ENCODE measurements around the gene RAI14.
"Not testable (repeated sequence)": the region's sequence is repeated elsewhere in the genome, so short reads cannot be mapped to it uniquely, and the experiment has no call there.

The RAI14 gene

DNA sequence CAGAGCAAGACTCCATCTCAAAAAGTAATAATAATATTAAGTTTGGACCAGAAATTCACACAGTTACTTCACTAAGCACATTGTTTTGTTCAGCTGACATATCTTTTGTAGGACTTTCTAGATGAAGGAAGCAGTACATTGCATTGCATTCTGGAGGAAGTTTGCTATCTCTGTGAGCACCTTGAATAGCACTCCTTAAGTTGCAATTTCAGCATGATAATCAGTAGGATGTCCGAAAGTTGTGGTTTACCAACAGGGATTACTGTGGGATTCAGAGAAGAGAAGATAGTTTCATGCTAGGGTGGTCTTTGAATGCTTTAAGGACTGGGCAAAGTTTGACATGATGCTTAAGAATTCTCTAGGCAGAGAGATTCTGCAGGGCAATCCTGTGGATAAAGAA is 164.5 kb downstream of the RAI14 start:
- in situ Hi-C loops (cut with HindIII; ENCODE audit: low pct_ligation_motif_present, low sequenced_read_pairs): no loop called here
- no peak for DNase-seq
- H3K4me3 ChIP-seq (ENCODE audit: low read depth, low read length): no peak overlapping the region
- H3K27ac ChIP-seq: no peak overlapping the region
- TF ChIP-seq, protein P1, sequence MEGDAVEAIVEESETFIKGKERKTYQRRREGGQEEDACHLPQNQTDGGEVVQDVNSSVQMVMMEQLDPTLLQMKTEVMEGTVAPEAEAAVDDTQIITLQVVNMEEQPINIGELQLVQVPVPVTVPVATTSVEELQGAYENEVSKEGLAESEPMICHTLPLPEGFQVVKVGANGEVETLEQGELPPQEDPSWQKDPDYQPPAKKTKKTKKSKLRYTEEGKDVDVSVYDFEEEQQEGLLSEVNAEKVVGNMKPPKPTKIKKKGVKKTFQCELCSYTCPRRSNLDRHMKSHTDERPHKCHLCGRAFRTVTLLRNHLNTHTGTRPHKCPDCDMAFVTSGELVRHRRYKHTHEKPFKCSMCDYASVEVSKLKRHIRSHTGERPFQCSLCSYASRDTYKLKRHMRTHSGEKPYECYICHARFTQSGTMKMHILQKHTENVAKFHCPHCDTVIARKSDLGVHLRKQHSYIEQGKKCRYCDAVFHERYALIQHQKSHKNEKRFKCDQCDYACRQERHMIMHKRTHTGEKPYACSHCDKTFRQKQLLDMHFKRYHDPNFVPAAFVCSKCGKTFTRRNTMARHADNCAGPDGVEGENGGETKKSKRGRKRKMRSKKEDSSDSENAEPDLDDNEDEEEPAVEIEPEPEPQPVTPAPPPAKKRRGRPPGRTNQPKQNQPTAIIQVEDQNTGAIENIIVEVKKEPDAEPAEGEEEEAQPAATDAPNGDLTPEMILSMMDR (IDR thresholded peaks at IDR 0.05; ENCODE audit: low read depth, low read length, missing control alignments): no peak
- H3K27me3 ChIP-seq (replicated peaks): no peaks in the 10 kb centered on the region
- peaks cover 68% of the 10 kb centered on the region for H3K36me3 ChIP-seq (replicated peaks)

DNA sequence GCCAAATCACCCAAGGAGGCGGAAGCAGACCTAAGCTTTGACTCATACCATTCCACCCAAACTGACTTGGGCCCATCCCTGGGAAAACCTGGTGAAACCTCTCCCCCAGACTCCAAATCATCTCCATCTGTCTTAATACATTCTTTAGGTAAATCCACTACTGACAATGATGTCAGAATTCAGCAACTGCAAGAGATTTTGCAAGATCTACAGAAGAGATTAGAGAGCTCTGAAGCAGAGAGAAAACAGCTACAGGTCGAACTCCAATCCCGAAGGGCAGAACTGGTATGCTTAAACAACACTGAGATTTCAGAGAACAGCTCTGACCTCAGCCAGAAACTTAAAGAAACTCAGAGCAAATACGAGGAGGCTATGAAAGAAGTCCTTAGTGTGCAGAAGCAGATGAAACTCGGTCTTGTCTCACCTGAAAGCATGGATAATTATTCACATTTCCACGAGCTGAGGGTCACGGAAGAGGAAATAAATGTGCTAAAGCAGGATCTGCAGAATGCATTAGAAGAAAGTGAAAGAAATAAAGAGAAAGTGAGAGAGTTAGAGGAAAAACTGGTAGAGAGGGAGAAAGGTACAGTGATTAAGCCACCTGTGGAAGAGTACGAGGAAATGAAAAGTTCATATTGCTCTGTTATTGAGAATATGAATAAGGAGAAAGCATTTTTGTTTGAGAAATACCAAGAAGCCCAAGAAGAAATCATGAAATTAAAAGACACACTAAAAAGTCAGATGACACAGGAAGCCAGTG is 167.0 kb downstream of the RAI14 start:
- peaks cover 89% of the 10 kb centered on the region for H3K36me3 ChIP-seq (replicated peaks)
- TF ChIP-seq, protein P1 (IDR thresholded peaks at IDR 0.05; ENCODE audit: low read depth, low read length, missing control alignments): no peak
- in situ Hi-C loops (cut with HindIII; ENCODE audit: low pct_ligation_motif_present, low sequenced_read_pairs): no loop called here

DNA sequence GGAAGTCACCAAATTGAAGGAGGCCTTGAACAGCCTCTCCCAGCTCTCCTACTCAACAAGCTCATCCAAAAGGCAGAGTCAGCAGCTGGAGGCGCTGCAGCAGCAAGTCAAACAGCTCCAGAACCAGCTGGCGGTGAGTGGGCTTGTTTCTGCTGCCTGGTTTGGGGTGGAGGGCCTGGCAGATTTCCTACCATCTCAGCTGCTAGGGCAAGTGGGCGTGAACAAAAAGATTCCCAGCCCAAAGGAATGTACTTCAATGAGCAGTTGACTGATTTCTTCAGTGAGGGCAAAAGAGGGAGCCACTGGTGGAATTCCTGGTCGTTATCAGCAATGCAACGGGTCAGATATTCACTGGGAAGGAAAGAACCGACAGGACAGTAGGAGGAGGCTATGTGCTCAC is 170.2 kb downstream of the RAI14 start:
- in situ Hi-C loops (cut with HindIII; ENCODE audit: low pct_ligation_motif_present, low sequenced_read_pairs): no loop called here
- Histone ChIP-seq H3K27ac (no peak overlapping the region), H3K4me3 (ENCODE audit: low read depth, low read length) (no peak overlapping the region), H3K36me3 (replicated peaks) (peaks cover 89% of the 10 kb centered on the region), H3K27me3 (replicated peaks) (no peaks in the 10 kb centered on the region)
- TF ChIP-seq, protein P1 (IDR thresholded peaks at IDR 0.05; ENCODE audit: low read depth, low read length, missing control alignments): no peak
- DNase-seq: peak; percentile 25

More for the DNA sequence above, 167.0 kb downstream of the RAI14 start:
- no peak overlapping the region for H3K4me3 ChIP-seq (ENCODE audit: low read depth, low read length)
- no peaks in the 10 kb centered on the region for H3K27me3 ChIP-seq (replicated peaks)
- no peak for DNase-seq
- no peak overlapping the region for H3K27ac ChIP-seq

DNA sequence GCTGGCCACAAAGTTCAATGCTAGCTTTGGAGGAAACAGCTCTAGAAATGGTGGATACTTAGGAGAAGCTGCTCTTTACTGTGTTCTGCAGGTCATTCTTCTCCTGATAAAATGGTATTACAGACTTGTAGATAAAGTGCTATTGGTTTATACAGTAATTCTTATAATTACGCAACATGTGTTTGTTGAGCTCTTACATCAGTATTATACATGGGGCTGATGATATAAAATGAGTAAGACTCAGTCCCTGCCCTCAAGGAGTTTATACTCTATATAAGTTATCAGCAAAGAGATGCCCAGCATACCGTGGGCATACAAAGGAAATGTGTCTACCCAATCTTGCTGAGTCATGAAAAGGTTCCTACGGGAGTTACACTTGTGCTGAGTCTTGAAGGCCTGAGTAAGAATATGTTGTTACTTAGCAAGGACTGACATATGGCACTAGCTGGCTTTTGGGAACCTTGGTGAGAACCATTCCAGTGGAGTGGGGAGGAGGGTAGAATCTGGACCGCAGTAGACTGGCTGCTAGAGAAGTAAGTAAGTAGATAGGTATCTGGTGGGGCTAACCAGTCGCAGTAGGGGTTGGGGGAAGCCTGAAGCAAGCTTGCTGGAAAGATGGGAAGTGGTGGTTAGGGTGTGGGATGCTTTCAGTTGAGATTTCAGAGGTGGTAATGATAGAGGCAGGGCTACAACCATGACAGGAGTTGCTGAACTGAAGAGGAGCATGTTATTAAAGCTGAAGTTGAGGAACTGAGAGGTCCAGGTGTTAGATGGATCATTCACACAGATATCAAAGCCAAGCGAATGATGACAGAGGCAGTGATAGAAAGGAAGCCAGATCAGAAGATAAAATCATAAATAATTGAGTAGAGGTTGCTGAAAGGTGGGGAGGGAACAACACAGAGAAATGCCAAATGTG is 171.7 kb downstream of the RAI14 start:
- Histone ChIP-seq H3K4me3 (ENCODE audit: low read depth, low read length) (no peak overlapping the region), H3K27me3 (replicated peaks) (no peaks in the 10 kb centered on the region), H3K36me3 (replicated peaks) (peaks cover 93% of the 10 kb centered on the region), H3K27ac (no peak overlapping the region)
- DNase-seq: no peak
- in situ Hi-C loops (cut with HindIII; ENCODE audit: low pct_ligation_motif_present, low sequenced_read_pairs): no loop called here
- TF ChIP-seq, protein P1 (IDR thresholded peaks at IDR 0.05; ENCODE audit: low read depth, low read length, missing control alignments): no peak

DNA sequence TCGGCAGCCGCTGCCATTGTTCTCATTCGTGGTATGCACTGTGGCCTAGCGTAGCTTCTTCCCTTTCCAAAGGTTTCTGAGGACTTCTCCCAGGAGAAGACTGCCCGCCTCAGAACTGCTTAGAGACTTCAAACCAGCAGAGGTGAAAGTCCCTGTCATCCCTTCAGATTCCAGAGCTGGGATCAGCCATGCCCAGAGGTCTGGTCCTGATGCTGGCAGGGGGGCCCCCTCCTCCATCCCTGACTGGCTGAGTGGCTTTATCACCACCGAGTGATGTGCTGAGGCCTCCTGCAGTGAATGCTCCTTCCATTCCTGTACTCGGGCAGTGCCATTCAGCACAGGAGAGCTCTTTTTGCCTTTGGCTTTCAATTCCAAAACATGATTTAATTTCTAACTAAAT is 174.7 kb downstream of the RAI14 start:
- H3K27me3 ChIP-seq (replicated peaks); H3K27ac ChIP-seq; DNase-seq; in situ Hi-C loops (cut with HindIII; ENCODE audit: low pct_ligation_motif_present, low sequenced_read_pairs); H3K4me3 ChIP-seq (ENCODE audit: low read depth, low read length): not testable (repeated sequence)
- peaks cover 75% of the 10 kb centered on the region for H3K36me3 ChIP-seq (replicated peaks)

DNA sequence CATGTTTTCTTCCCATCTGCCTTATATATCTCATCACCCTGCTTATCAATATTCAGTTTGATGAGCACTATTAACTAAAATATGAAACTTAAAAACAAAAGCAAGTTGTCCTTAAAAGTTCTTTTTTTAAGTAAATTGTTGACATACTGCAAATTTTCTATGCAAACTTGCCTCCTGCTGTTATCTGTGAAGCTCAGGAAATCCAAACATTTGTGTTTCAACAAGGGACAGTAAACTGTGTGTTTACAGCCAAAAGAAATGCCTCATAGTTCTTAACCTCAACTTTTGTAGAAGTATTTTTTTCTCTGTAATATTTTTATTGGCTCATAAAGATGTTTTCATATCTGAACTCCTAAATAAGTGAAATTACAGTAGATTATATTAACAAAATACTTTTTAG is 175.2 kb downstream of the RAI14 start:
- Histone ChIP-seq H3K36me3 (replicated peaks) (peaks cover 71% of the 10 kb centered on the region), H3K27ac (no peak overlapping the region), H3K27me3 (replicated peaks) (no peaks in the 10 kb centered on the region), H3K4me3 (ENCODE audit: low read depth, low read length) (no peak overlapping the region)
- in situ Hi-C loops (cut with HindIII; ENCODE audit: low pct_ligation_motif_present, low sequenced_read_pairs): no loop called here
- TF ChIP-seq, protein P1 (IDR thresholded peaks at IDR 0.05; ENCODE audit: low read depth, low read length, missing control alignments): no peak
- no peak for DNase-seq
